ENCODE measurements around the gene LRBA.
"Not testable (repeated sequence)": the region's sequence is repeated elsewhere in the genome, so short reads cannot be mapped to it uniquely, and the experiment has no call there.

Gene LRBA

GRCh38 chr4:151013944-151014343 is 1.1 kb downstream of the LRBA start:
- DNase-seq, result no peak

GRCh38 chr4:151013491-151013890 is 1.6 kb downstream of the LRBA start:
- DNase-seq, result no peak

- no peak for DNase-seq
Observed at GRCh38 chr4:151012820-151013219, 2.3 kb downstream of the LRBA start.

- no peak for DNase-seq
Observed at GRCh38 chr4:151012376-151012775, 2.7 kb downstream of the LRBA start.

DNA sequence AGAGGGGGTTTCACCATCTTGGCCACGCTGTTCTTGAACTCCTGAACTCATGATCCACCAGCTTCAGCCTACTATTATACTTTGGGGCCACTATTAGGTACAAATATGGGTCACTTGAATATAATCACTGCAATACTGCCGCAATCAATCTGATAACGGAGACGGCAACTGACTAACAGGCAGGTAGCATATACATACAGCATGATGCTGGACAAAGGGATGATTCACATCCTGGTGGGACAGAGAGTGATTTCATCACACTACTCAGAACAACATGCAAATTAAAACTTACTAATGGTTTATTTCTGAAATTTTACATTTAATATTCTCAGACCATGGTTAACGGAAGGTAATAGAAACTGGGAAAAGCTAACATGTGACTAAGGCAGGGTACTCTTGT is 10.9 kb downstream of the LRBA start:
- DNase-seq, result no peak

GRCh38 chr4:151000747-151001429 is 14.2 kb downstream of the LRBA start:
- no peak for DNase-seq

GRCh38 chr4:150999086-150999485 is 16.0 kb downstream of the LRBA start:
- DNase-seq, result no peak

- no peak for DNase-seq
Observed at GRCh38 chr4:150997141-150997540, 17.9 kb downstream of the LRBA start.

DNA sequence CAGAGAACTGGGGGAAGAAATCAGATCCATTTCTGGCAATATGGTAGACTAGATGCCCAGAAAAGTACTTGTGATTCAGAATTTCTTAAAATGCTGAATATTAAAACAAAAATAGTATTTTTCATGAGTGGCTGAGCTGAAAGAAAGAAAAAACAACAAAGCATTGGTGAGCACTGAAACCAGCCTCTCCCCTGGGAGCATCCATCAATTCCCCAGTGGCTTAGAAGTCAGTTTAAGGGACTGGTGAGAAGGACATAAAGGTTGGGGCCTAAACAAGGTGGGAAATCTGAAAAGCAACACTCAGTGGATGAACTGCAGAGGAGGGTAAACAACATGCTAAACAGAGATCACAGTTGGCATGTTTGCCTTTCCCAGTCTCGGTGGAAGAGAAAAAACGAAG is 20.4 kb downstream of the LRBA start:
- DNase-seq, result no peak

GRCh38 chr4:150993577-150993976 is 21.5 kb downstream of the LRBA start:
- DNase-seq, result not testable (repeated sequence)

GRCh38 chr4:150990993-150991392 is 24.1 kb downstream of the LRBA start:
- DNase-seq, result no peak

- DNase-seq, result no peak
Observed at GRCh38 chr4:150990250-150990649, 24.8 kb downstream of the LRBA start.

DNA sequence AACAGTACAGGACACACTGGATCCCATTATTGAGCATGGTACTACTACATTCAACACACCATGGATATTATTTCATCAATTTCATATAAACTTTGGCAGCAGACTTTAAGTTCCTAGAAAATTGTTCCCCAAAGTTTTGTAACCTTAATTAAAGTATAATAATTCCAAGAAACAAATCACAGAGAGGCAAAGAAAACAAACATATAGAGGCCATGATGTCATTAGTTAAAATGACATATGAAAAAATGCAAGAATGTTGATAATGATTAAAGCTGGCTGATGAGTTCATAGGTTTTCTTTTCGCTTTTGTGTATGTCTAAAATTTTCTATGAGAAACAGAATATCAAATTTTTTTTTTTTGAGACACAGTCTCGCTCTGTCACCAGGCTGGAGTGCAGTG is 26.8 kb downstream of the LRBA start:
- DNase-seq, result no peak

DNA sequence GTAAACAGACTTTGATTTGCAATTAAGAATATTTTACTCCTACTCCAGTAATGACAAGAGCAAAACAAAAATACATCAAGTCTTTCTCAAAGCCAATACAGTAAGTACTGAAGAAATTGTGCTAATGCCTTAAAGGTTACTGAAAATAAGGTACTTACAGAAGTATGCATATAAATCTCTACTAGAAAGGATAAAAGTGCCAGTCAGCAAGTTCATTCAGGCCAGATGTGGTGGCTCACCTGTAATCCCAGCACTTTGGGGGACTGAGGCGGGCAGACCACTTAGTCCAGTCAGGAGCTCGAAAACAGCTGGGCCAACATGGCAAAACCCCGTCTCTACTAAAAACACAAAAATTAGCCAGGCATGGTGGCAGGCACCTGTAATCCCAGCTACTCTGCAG is 27.9 kb downstream of the LRBA start:
- DNase-seq, result no peak

- no peak for DNase-seq
Observed at GRCh38 chr4:150986085-150986484, 29.0 kb downstream of the LRBA start.

- DNase-seq, result no peak
Observed at GRCh38 chr4:150983851-150984250, 31.2 kb downstream of the LRBA start.

DNA sequence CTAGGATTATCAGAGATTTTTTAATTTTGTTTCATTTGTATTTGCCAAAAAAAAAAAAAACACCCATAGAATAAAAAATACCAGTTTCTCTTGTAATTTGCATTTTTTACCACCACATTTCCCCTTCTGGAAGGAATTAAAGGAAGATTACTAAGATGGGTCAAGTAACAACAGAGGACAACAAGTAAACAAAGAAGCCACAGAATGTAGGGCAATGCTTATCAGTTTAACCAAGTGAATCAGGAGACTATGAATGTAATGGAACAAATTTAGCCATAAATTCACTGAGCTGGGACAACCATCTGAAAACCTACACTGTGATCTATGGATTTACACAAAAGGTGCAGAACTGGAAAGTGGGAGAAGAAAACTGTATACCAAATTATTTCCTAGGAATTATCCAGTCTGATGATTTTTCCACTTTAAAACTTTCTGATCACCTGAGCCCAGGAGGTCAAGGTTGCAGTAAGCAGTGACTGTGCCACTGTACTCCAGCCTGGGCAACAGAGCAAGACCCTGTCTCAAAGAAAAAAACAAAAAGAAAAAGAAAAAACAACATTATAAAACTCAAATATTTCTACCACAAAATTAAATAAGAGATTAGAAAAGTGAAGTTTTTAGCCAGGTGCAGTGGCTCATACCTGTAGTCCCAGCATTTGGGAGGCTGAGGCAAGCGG is 32.4 kb downstream of the LRBA start:
- no peak for DNase-seq

DNA sequence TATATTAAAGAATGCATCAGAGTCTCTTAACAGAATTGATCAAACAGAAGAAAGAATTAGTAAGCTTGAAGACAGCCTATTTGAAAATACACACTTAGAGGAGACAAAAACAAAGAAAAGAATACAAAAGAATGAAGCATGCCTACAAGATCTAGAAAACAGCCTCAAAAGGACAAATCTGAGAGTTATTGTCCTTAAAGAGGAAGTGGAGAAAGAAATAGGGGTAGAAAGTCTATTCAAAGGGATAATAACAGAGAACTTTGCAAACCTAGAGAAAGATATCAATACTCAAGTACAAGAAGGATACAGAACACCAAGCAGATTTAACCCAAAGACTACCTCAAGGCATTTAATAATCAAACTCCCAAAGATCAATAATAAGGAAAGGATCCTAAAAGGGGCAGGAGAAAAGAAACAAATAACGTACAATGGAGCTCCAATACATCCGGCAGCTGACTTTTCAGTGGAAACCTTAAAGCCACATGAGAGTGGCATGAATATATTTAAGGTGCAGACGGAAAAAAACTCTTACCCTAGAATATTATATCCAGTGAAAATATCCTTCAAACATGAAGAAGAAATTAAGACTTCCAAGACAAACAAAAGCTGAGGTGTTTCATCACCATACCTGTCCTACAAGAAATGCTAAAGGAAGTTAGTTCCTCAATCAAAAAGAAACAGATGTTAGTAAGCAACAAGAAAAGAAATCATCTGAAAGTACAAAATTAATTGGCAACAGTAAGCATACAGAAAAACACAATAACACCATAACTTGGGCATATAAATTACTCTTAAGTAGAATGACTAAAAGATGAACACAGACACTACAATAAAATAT is 36.1 kb downstream of the LRBA start:
- no peak for DNase-seq

- no peak for DNase-seq
Observed at GRCh38 chr4:150976478-150977118, 38.5 kb downstream of the LRBA start.

DNA sequence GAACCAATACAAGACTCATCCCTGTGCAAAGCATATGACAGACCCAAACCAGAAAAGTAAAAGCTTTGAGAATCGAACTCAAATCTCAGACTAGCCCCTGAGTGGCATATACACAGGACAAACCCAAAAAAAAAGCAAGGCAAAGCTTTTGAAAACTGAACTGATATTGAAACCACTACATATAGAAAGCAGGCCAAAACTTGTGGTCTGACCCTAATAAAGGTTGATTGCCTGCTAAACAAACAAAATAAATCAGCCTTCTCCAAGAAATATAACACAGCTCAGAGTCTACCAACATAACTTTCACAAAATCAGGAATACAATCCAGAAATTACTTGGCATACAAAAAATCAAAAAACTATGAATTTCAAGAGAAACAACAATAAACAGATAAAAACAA is 40.3 kb downstream of the LRBA start:
- no peak for DNase-seq

GRCh38 chr4:150974252-150974640 is 40.8 kb downstream of the LRBA start:
- no peak for DNase-seq

GRCh38 chr4:150973626-150974251 is 41.3 kb downstream of the LRBA start:
- no peak for DNase-seq

GRCh38 chr4:150972592-150972991 is 42.5 kb downstream of the LRBA start:
- no peak for DNase-seq

Measured in cerebellar nuclear complex (tissue), 1 donor.